ENCODE data around the gene LZTS2.
A peak's percentile ranks its signal among the peaks of the same experiment; 100 is the strongest.

GRCh38 chr10:101041252-101041761 lies 41.7 kb downstream of the LZTS2 start:
- TF ChIP-seq CTCF (IDR thresholded peaks at IDR 0.05) = peak; percentile 82 to 89 (median 87)
- TF ChIP-seq POLR2A (IDR thresholded peaks at IDR 0.05) = no peak

All from uterus (tissue), 2 donors.